Vagina (tissue), 2 donors: ENCODE measurements around the gene SLC11A2.

Experiments
- CTCF ChIP-seq, 3 experiments: fragments of 450-650 bp in 2 of 3; fragments of 200-600 bp in 1 of 3; sonication (generic) in 1 of 3; IDR thresholded peaks; one replicate each; pipeline ENCODE4 v1.5.1; 2017 to 2019; ENCODE audit warnings: antibody characterized with exemption in 3 of 3, mild to moderate bottlenecking in 2 of 3, moderate library complexity in 2 of 3
- POLR2A ChIP-seq, 2 donors: fragments of 450-650 bp; IDR thresholded peaks; one replicate each; pipeline ENCODE4 v1.6.1; 2017; ENCODE audit warnings: antibody characterized with exemption in 2 of 2, mild to moderate bottlenecking in 2 of 2, moderate library complexity in 2 of 2
- POLR2AphosphoS5 ChIP-seq, 2 donors: sonication (generic); formaldehyde crosslinking; IDR thresholded peaks; one replicate each; pipeline ENCODE4 v1.9.0; 2017; ENCODE audit warnings: antibody characterized with exemption in 2 of 2, mild to moderate bottlenecking in 2 of 2, low read depth in 1 of 2; ENCODE audit not compliant: insufficient read depth in 1 of 2

GRCh38 chr12:50947933-50948626 is 78.1 kb downstream of the SLC11A2 start:
- TF ChIP-seq CTCF (IDR thresholded peaks at IDR 0.05) (no peak), POLR2AphosphoS5 (IDR thresholded peaks at IDR 0.05; ENCODE audit: insufficient read depth in 1 of 2, low read depth in 1 of 2) (no peak), POLR2A (IDR thresholded peaks at IDR 0.05) (no peak)
